Amniotic epithelial cell (primary cell): ENCODE results near the gene FBLN5.
"Not testable (repeated sequence)": the region's sequence is repeated elsewhere in the genome, so short reads cannot be mapped to it uniquely, and the experiment has no call there.

Source experiments
- DNase-seq: peaks from one replicate; pipeline ENCODE4 v3.0.0-alpha.2; 2010; ENCODE audit warnings: low read depth

The FBLN5 gene

GRCh38 chr14:91906374-91906773, 41.1 kb downstream of the FBLN5 start:
- DNase-seq = no peak

- no peak for DNase-seq
These were observed 42.4 kb downstream of the FBLN5 start for GRCh38 chr14:91904956-91905645.

DNA sequence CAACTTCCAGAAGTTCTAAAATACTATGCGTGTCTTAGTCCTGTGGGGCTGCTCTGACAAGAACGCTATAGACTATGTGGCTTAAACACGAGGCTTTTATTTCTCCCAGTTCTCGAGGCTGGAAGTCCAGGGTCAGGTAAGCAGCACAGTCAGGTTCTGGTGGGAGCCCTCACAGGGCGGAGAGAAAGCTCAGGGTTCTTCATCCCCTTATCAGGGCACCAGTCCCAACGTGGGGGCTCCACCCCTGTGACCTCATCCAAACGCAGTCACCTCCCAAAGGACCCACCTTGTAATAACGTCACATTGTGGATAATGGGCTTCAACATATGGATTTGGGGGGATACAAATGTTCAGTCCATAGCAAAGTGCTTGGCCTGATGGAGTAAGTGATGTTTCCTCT, 43.0 kb downstream of the FBLN5 start:
- DNase-seq = no peak

DNA sequence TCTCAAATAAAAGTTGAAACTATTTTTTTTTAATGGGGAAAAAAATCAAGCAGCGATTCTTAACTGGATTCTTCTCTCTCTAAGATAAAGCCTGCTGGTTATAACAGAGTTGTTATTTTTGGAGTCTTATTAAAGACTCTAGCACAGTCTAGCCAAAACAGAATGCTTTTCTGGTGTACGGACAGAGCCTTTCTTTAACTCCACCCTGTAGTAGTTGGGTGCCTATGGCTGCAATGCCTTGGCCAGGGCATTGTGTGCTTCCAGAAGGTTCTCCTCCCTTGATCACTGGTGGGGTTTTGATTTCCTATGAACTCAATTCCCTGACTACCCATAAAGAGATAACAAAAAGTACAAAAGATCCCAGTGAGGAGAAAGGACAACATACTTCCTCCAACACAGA, 44.4 kb downstream of the FBLN5 start:
- DNase-seq = no peak

DNA sequence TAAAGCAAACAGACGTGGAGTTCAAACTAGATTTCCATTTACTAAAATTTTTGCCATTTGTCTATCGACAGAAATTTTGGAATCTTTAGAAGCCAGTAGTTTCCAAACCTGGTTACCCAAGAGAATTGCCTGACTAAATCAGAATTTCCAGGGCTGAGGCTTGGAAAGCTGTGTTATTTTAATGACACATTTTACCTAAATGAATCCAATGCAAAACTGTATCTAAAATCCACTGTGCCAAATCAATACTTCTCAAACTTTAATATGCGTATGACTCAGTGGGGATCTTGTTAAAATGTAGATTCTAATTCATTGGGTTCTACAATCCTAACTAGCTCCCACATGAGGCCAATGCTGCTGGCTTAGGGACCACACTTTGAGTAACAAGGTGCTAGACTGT, 45.2 kb downstream of the FBLN5 start:
- no peak for DNase-seq

DNA sequence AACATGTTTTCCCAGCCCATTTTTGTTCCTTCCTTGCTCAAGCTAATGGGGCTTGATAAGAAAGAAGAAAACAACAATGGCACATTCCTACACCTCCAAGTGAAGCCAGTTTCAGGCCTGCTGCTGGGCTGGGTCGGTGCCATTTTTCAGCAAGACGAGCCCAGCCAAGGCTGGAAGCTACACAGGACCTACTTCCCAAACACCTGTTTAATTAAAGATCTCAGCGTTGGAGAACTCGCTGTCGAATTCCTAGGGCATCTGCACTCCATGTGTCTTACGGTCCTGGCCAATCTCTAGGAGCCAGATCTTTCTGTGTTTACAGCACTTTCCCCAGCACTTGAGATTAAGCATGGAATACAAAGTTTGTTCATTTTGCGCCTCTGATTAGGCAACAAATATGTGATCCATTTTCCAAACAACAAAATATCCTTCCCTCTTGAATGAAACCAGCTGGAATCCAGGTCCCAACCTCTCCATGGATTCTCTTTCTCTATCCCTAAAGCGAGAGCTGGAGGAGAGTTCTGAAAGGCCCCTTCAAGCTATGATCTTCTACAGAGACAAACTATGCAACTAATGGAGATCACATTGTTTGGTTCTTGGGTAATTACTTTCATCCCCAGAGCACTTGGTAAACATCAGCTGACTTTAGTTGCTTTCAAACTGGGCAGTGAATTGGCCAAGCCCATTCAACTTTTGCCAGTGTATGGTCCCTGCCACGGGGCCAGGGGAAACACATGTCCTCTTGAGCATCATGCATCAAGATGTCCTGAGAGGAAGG, 45.9 kb downstream of the FBLN5 start:
- DNase-seq = no peak

GRCh38 chr14:91899806-91900205, 47.7 kb downstream of the FBLN5 start:
- no peak for DNase-seq

- no peak for DNase-seq
These were observed 48.3 kb downstream of the FBLN5 start for GRCh38 chr14:91899213-91899612.

DNA sequence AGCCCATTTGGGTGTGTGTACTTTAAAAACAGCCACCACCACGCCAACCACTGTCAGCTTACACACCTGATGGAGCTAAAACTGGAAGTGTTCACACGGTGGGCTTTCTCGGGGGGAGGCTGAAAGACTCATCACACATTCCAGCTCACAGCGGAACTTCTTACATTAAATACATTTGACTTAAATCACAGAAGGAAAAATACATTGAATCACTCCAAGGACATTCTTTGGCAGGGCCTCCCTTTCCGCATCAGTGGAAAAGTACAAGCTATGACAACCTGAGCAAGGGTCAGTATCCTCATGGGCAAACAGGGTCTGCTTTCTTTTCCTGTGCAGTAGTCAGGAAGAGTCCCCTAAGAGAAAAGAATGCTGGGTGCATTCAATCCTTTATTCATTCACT, 49.1 kb downstream of the FBLN5 start:
- no peak for DNase-seq

DNA sequence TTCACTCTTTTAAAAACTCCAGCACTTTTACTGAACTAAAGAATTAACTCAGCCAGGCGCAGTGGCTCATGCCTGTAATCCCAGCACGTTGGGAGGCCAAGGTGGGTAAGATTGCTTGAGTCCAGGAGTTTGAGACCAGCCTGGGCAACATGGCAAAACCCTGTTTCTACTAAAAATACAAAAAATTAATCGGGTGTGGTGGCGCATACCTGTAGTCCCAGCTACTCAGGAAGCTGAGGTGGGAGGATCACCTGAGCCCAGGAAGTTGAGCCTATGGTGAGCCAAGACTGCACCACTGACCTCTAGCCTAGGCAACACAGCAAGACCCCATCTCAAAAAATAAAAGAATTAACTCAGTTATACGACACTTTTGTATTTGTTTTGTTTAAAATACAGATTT, 49.8 kb downstream of the FBLN5 start:
- not testable (repeated sequence) for DNase-seq

DNA sequence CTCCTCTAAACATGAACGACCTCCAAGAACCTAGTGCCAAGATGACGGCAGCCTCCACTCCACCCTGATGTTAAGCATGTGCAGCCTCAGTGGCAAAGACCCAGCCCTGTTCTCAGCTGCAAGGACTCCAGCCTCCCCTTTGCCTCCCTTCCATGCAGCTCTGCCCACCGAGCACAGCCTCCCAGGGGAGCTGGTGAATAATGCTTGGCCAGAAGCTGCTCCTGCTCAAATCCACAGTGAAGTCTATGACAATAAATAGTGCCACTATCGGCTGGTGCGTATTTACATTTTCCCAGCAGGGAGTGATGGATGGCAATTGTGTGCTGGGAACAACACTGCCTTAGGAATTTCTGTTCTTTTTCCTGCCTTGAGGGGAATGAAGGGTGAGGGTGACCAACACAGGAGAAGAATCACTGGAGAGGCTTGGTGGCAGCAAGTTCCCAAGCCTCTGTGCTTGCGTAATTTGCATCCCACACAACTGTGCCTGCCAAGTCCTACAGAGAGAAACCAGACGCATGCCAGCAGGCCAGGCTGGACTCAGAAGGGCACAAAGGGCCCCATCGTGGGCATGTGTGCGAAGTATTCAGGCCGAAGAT, 50.3 kb downstream of the FBLN5 start:
- peak; percentile 78 for DNase-seq

DNA sequence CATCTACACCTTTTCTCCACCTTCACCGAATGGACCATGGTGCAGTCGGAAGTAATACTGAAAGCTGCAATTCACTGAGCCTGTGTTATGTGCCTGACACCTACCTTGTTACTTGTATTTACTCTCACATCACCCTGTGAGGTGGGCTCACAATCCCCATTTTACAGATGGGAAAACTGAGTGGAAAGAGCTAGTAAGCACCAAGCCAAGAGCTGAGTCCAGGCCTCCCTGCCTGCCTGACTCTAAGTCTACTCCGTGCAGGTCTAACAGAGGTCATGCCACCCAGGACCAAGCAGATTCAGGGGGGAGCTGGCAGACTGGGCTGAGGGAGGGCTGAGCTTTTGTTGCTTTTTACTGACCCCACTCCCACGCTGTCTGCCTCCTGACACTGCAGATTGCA, 51.1 kb downstream of the FBLN5 start:
- no peak for DNase-seq

DNA sequence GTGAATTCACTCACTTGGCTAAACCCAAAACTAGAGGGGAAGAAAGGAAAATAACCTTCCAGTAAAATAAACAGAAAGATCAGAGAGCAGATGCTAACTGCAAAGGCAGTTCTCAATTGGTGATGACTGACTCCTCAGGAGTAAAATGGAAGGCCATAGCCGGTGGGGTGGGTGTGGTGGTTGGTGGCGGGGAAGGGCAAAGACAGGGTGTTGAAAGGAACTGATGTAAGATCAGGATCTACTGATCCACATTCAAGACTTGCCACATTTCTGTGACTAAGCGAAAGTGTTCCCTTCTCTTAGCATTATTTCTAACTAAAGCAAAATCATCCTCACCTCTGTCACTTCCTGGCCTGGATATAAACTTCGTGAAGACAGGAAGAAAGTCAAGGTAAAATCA, 53.8 kb downstream of the FBLN5 start:
- DNase-seq = no peak

- no peak for DNase-seq
These were observed 54.5 kb downstream of the FBLN5 start for GRCh38 chr14:91893007-91893406.

GRCh38 chr14:91891721-91892220, 55.7 kb downstream of the FBLN5 start:
- DNase-seq = no peak

DNA sequence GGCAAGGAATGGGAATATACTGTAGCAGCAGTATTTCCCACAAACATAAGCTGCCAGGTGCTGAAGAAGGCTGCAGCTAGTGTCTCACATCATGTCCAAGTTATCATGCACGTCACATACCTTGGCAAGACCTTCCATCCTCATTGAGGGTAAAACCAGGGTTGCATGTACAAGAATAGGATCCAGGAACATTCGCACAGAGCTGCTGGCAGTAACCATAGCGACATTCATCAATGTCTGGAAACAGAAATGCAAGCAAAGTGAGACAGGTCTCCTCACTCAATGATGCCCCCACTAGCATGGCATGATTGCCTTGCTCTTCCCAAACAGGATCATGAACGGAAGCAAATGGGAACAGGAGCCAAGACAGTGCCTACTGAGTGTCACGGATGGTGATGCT, 56.4 kb downstream of the FBLN5 start:
- DNase-seq = no peak

DNA sequence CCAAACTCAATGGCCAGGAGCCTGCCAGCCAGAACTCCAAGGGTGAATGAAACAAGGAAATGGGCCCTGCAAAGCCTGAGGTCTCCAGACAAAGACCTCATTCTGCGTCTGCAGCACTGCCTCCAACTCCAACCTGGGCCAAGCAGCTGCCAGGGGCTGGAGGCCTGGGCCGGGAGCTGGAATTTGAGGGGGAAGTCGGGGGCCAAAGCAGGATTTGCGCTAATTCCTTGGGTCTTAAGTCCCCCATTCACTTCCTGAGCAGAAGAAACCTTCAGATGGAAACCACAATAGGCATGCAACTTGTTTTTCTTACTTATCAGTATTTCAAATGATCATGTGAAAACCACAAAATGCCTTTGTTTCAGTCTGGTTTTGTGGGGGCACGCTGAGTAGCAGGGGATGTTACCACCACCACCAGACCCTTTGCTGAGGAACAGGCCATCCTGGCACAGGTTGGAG, 57.2 kb downstream of the FBLN5 start:
- DNase-seq = peak; percentile 61

DNA sequence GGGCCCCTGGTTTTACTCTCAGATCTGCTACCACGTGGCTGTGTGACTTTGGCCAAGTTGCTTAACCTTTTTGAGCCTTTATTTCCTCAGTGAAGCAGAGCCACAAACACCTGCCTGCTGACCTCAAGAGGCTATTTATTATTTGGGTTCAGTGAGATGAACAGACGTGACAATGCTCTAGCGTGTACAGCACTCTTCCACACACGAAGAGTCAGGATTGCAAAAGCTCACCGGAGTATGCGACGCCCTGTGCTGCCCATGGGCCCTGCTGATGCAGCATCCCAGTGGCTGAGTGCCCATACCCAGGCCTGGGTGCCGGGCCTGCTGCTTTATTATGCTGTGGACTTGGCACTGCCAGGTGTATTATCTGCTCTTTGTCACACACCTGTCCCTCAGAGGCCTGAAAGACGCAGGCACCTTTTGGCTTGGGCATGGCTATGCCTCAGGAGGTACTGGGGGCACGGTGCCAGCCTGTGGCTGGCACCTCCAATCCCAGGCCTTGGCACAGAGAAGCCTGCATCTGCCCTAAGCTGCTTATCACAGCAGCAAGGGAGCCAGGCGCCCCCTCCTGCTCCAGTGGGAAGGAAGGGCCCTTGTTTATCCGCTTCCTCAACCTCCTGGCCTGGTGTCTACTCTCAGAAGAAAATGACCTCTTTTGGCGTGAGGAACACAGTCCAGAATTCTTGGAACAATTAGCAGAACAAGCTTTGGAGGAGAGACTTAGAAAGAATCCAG, 57.9 kb downstream of the FBLN5 start:
- no peak for DNase-seq

DNA sequence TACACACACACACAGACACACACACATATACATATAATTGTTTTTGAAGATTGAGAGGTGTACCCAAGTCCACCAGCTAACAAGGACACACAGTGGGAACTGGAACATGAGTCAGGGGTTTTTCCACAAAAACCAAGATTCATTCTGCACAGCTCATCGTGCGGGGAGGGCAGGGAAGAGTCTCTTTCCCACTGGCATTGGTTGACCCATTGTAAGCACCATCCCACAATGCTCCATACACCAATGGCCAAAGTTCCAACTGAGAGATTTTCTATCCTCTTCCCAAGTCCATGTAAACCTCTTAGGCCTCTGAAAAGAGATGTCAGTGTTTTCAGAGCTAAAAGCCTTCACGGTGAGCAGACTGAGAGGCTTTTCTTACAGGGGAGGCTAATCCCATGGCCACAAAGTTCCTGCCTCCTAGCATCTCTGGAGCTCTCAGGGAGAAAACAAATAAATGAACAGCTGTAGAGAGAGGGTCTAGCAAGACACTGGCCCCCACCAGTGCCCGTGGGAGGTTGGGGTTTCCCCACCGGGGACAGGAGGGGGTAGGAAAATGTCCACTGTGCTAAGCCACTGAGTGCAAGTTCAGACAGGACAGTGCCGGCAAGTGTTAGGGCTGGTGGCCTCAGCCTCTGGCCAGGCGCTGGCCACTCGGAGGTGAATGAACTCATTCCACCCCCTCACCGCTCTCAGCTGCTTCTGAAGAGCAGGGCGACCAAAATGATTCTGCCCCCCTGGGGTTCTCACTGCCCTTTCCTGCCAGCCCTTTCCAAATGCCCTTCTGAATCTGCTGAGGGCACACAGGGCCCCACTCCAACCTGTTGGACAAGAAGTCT, 58.6 kb downstream of the FBLN5 start:
- peak; percentile 24 for DNase-seq

DNA sequence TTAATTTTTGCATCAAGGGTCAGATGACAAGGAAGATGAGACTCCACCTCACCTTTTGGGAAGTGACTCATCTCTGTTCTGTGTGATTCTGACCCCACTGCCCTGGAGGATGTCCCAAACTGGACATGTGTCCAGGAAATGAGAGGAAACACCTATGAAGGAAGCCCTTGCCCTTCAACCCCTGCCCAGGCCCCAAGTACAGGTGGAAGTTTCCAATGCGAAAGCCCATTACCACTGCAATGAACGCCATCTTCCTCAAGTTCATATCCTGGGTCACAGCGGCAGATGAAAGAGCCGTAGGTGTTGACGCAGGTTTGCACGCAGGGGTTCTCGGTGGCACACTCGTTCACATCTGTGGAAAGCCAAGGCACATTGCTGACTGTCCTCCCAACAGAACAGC, 60.5 kb downstream of the FBLN5 start:
- no peak for DNase-seq

GRCh38 chr14:91885839-91886238, 61.7 kb downstream of the FBLN5 start:
- no peak for DNase-seq
